A673 (cell line): ENCODE data around the gene ENTHD1.

Source experiments
- CTCF ChIP-seq: fragments of 300-800, 200-600 bp; sonication (generic); conservative IDR thresholded peaks from 2 replicates; pipeline ENCODE4 v1.5.1; 2017; ENCODE audit warnings: low read depth, mild to moderate bottlenecking, antibody characterized with exemption, low read length, moderate library complexity, mixed read lengths
- EZH2 ChIP-seq: fragments of 200-600 bp; sonication (generic); IDR thresholded peaks from 2 replicates; pipeline ENCODE4 v1.6.1; 2017; ENCODE audit warnings: borderline replicate concordance, low read depth, mild to moderate bottlenecking, mixed read lengths, antibody characterized with exemption, low read length; ENCODE audit not compliant: poor library complexity, severe bottlenecking

DNA sequence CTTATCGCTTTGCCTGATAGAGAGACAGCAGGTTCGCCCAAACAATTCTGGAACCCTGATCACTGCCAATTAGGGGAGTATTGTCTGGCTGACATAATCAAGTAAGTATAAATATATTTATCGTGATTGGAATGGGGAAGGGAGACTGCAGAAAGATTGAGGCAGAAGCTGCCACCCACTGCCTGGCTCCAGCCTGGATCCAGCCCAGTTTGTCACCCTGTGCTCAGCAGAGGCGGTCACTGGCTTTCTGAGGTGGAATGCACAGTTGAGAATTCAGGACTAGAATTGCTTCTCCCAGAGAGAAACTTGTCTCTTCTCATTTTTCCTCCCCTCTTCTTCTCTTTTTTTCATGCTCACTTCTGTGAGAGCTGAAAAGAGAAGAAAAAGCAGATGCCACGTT, 33.2 kb upstream of the ENTHD1 start:
- no peak for TF ChIP-seq CTCF
- no peak for TF ChIP-seq EZH2
